Myocyte (in vitro differentiated cells): ENCODE data around the gene ZMYND10. TPM values are rescaled to one million over a fixed set of nuclear protein-coding genes. Genes with fewer than 3 reads are reported as not detected.
A peak's percentile ranks its signal among the peaks of the same experiment; 100 is the strongest.

ENCODE experiments used
- DNase-seq: peaks from one replicate; pipeline ENCODE4 v3.0.0-alpha.2; 2012; ENCODE audit warnings: low read depth
- polyA plus RNA-seq: library from polyadenylated mRNA; unstranded; fragments of >200 nt; gene quantifications from one replicate; pipeline ENCODE4 v1.2.1, GENCODE V29; 2012; ENCODE audit warnings: missing spikeins
- total RNA-seq: library from RNA; depleted of rRNA; stranded (reverse); fragments of >200 nt; gene quantifications from 2 replicates; pipeline ENCODE4 v1.2.3, GENCODE V29; 2014

Gene ZMYND10
- 0.19 and 0.47 TPM in 2 replicates for total RNA-seq
- 1.8 TPM for polyA plus RNA-seq

GRCh38 chr3:50345586-50346234 is at the start of gene ZMYND10:
ZMYND10 (minus strand) TSS chr3:50345732; CDS start chr3:50345579, 153 bp downstream.
- no peak for DNase-seq

GRCh38 chr3:50393061-50393460 is 47.5 kb upstream of the ZMYND10 start:
- DNase-seq, result no peak

GRCh38 chr3:50392101-50392715 is 46.7 kb upstream of the ZMYND10 start:
- DNase-seq, result peak; percentile 10

DNA sequence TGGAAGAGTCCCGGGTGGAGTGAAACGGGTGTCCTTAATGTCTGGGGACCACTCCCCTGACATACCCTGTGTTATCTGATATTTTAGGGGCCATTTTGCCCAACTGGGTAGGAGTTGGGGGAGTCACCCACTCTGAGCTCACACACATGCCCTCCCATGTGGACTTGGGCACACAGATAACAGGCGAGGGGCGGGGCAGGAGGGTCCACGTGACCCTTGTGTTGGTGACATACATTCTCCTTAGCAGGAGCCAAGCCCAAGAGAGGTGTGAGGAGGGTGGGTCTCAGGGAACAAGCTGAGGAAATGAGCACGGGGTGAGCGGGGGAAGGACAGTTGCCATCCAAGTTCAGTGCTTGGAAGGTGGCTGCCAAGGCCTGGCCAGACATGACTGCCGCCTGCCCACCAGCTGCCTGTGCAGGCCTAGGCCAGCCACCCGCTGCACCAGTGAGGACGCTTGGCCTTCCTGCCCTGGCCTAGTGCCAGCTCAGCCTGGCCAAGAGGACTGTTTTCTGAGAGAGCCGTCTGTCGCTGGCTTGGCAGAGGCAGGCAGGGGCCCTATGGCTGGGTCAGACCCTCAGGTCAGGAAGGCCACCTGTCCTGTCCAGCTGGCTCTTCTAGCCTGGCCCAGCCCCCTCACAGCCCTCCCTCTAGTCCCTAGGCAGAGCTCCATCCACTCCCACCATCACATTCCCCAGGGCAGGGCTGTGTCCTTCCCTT is 45.1 kb upstream of the ZMYND10 start:
- DNase-seq, result peak; percentile 76

GRCh38 chr3:50389414-50389767 is 43.9 kb upstream of the ZMYND10 start:
- no peak for DNase-seq

- DNase-seq, result no peak
These were observed 43.3 kb upstream of the ZMYND10 start for GRCh38 chr3:50388720-50389413.

DNA sequence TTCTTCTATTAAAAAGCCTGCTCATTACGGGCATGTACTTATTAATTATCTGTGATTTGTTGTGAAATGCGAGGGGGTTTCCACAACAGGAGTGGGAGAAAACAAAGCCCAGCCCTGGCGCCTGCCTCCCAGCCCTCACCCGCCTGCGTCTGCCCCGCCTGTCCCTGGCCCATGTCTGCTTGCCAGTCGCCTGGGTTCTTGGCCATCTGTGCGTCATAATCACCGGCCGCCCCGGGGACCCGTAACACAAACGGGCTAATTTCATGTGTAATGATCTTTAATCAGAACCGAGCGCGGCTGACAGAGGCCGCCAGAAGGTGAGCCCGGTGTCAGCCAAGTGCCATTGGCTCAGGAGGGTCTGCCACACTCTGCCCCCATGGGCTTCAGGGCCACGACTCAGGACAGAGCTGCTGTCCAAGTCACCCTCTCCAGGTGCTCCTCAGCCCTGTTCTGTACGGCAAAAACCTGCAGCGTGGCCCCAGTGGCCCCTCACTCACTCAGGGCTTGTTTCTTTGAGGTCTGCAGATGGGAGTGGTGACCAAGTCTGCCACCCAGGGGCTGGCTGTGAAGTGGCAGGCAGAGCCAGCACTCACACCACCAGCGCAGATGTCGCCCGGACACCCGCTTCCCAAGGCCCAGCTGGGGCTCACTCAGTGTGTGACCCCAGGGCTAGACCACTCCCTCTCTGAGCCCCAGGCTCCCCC is 42.6 kb upstream of the ZMYND10 start:
- peak; percentile 29 for DNase-seq

- no peak for DNase-seq
These were observed 40.2 kb upstream of the ZMYND10 start for GRCh38 chr3:50385754-50386153.

DNA sequence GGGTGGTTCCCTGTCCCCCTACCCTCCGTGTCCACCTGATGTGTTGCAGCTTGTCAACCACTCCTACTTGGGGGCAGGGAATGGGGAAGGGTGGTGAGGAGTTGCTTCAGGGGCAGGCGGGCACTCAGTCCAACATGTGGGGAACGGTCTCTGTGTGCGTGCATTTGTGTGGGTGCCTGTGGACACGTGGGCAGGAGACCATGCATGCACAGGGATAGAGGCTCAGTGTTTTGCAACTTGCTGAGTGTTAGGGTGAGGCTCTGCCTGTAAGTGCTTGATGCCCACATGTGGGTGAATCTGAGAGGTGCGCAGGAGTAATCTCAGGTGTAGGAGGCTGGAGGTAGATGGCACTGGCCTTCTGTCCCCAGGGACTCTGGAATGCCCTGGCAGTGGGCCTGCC is 38.2 kb upstream of the ZMYND10 start:
- DNase-seq, result no peak

- DNase-seq, result no peak
These were observed 37.2 kb upstream of the ZMYND10 start for GRCh38 chr3:50382722-50383121.

DNA sequence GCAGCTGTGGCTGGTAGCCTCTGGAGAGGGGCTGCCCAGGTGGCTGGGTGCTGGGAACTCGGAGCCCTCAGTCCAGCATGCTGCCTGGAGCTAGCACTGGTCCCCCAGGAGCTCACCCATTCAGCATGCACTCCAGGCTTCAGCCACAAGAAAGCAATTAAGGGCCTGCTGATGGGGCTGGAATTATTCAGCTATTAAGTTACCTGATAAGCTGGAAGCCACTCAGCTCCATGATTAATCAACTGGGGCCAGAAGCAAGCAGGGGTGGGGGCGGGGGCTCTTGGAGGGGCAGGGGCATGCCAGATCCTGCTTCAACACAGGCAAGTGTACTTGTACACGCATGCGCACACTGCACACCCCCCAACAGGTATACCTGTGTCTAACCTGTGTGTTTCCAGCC is 35.9 kb upstream of the ZMYND10 start:
- DNase-seq, result no peak

DNA sequence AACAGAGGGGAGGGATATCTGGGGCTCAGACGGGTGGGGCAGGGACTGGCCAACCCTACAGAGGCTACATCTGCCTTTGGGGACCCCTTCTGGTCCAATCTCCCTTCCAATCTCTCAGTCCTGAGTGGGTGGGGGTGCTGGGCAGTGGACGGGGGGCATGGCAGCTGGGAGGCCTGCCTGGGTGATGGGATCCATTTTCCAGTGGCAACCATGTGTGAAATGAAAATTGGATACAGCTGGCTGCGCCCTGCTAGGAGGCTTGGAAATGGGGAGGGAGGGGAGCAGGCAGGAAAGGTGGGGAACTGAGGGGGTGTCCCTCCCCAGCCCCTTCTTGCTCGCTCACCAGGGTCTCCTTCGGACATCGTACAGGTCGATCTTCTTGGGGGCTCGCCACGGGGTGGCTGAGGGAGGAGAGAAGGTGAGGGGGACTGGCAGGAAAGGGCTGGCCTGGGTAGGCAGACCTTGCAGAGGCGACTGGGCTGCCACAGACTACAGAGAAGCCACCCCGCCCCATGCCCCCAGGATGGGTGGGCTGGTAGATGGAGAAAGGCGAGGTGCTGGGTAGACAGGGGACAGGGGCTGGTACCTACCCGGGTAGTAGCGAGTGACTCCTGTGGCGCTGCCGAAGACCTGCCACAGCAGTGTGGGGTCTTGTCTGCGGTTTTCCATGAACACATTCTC is 35.0 kb upstream of the ZMYND10 start:
- no peak for DNase-seq

DNA sequence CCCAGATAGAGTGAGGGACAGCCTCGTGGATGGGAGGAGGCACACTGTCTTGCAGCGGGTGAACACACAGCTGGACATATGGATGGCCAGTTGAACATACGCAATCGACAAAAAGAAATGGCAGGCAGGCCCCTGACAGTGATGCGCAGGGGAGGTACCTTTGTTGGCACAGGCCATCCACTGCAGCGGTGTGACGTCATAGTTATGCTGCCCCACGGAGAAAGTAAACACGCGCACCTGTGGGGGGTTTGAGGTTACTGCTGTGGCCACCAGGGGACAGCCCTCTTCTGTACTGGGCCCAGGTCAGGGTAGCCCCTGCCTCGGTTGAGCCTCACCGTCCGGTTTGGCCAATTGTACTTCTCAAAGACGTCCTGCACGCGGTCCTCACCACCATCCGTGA is 33.2 kb upstream of the ZMYND10 start:
- DNase-seq, result no peak

GRCh38 chr3:50378024-50378423 is 32.5 kb upstream of the ZMYND10 start:
- no peak for DNase-seq

DNA sequence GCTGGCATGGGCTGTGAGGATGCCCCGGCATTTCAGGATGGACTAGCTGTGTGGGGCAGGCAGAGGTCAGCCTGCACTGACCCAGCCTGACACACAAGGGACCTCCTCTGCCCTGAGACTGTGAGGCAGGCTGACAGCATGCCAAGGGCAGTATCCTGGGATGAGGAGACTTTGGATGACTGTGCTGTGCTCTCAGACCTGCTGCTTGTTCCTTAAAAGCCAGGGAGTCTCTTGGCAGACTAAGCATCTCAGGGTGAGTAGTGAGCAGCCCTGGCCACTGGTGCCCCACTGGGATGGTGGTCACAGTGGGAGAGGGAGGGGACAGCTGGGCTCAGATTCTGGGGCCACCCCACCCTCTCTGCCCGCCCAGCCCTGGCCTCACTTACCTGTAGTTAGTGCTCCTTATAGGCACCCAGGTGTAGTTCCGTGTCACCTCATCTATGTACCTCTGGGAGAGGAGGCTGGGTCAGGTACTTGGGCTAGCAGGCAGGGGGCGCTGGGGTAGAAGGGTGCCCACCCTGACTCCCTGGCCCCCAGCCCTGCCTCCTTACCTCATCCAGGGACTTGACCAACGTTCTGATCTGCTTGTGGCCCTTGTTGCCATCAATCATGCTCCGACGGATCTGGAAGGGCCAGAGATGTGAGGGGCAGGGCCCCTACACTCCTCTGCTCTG is 29.9 kb upstream of the ZMYND10 start:
- no peak for DNase-seq

- DNase-seq, result no peak
These were observed 29.1 kb upstream of the ZMYND10 start for GRCh38 chr3:50374363-50375257.

DNA sequence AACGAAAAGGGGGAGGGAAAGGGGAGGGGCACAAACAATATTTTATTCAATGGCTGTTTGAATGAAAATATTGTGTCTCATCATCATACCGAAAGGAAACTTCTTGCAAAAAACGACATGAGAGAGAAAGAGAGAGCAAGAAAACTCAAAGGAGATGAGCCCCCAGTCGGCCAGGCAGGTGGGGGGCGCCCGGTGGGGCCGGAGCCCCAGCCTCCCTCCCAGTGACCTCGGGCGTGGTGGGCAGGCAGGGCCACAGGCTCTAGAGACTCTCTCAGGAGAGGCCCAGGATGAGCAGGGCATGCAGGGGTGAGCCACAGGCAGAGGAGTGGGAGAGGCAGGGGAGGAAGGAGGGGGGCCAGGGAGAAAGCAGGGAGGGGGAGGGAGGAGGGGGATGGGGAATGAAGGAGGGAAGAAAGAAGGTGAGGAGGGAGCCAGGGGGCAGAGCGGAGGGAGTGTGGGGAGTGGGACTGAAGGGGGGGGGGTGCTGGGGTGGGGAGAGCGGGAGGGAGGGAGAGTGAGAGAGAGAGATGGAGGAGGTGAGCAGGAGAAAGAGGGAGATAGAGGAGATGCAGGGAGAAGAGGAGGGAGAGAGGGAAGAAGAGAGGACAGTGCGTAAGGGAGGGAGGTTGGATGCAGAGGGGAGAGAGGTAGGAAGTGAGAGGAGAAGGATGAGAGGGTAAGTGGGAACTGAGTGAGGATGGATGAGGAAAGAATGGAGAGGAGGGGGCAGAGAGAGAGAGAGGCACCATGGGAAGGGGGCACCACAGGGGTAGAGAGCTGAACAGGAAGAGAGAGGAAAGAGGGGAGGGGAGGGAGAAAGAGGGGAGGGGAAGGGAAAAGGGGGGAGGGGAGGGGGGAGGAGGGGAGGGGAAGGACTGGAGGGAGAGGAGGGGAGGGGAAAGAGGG is 27.9 kb upstream of the ZMYND10 start:
- no peak for DNase-seq

GRCh38 chr3:50372349-50372748 is 26.8 kb upstream of the ZMYND10 start:
- no peak for DNase-seq
